ENCODE measurements around the gene TCEANC2. TPM values are rescaled to one million over a fixed set of nuclear protein-coding genes. Genes with fewer than 3 reads are reported as not detected.

TCEANC2 gene
- total RNA-seq, 2 experiments from 2014 or later, result 2.3 to 2.7 TPM

DNA sequence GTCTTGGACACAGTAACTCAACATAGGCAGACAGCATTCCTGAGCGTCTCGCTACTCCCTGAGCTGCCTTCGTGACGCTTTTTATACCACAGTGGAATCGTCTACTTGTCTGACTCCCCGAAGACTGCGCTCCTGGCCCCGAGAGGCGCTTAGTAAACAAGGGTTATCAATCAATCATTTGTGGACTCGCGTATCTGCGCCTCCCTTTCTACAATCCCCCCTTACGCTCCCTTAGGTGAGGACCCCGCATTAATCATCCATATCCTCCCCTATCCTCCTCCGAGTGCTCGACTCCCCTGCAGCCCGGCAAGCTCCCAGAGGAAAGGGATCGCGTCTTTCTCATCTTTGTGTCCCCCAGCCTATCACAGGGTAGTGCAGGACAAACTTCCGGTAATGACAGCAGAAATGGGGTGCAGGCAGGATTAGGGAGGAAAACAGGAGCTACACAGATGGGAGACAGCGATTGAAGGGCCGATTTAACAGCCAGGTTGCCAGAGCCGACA is 926 bp upstream of the TCEANC2 start:
- Mint-ChIP-seq H3K27me3 (no peaks in the 10 kb centered on the region), H3K9me3 (no peaks in the 10 kb centered on the region), H3K4me1 (ENCODE audit: low read depth) (peaks cover 45% of the 10 kb centered on the region), H3K4me3 (no peak overlapping the region), H3K36me3 (ENCODE audit: low read depth) (peaks cover 14% of the 10 kb centered on the region), H3K27ac (no peak overlapping the region)
- peak overlapping the region; percentile 89 for H3K4me3 ChIP-seq (ENCODE audit: low read length)
- DNase-seq, result peak in 11 of 14 experiments; percentile 2 to 66 (median 20)
- ChIA-PET CTCF (interaction anchor here (1.1 to 2.1 kb wide), 5 partner anchors 9 to 944 kb away, joined by 3 to 4 read pairs (median 4); no protein-coding TSS in a partner anchor), POLR2A (interaction anchor here (0.6 to 3.7 kb wide), 22 partner anchors 9 to 749 kb away, joined by 3 to 54 read pairs (median 4); partner anchors contain the start of genes CYB5RL, IFT25, LRRC42 and MRPL37)
- intact Hi-C loops (cut with DNase I, micrococcal nuclease), result loop anchor here (1.0 to 10.0 kb wide), 11 partner anchors 29 to 1685 kb away; partner anchors contain the start of genes SSBP3 (in 2 of the 2), CC2D1B (in 1 of the 2), CYB5RL (in 1 of the 2) and ECHDC2 (in 1 of the 2)
- peaks cover 4% of the 10 kb centered on the region for H3K36me3 ChIP-seq (ENCODE audit: insufficient read depth, low read length)
- no peaks in the 10 kb centered on the region for H3K27me3 ChIP-seq (ENCODE audit: control insufficient read depth in 1 of 2, insufficient read depth in 2 of 2, low read length in 2 of 2)
- H3K9me3 ChIP-seq (ENCODE audit: control insufficient read depth in 1 of 2, insufficient read depth in 1 of 2, low read length in 2 of 2), result no peaks in the 10 kb centered on the region
- TF ChIP-seq, protein P1, sequence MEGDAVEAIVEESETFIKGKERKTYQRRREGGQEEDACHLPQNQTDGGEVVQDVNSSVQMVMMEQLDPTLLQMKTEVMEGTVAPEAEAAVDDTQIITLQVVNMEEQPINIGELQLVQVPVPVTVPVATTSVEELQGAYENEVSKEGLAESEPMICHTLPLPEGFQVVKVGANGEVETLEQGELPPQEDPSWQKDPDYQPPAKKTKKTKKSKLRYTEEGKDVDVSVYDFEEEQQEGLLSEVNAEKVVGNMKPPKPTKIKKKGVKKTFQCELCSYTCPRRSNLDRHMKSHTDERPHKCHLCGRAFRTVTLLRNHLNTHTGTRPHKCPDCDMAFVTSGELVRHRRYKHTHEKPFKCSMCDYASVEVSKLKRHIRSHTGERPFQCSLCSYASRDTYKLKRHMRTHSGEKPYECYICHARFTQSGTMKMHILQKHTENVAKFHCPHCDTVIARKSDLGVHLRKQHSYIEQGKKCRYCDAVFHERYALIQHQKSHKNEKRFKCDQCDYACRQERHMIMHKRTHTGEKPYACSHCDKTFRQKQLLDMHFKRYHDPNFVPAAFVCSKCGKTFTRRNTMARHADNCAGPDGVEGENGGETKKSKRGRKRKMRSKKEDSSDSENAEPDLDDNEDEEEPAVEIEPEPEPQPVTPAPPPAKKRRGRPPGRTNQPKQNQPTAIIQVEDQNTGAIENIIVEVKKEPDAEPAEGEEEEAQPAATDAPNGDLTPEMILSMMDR (IDR thresholded peaks at IDR 0.05), result no peak
- peak overlapping the region; percentile 71 to 90 for H3K27ac ChIP-seq (ENCODE audit: low read depth in 1 of 2, low read length in 2 of 2)
- peaks cover 38% of the 10 kb centered on the region for H3K4me1 ChIP-seq (ENCODE audit: insufficient read depth, low read length)
- ATAC-seq (ENCODE audit: poor library complexity), result peak; percentile 13

DNA sequence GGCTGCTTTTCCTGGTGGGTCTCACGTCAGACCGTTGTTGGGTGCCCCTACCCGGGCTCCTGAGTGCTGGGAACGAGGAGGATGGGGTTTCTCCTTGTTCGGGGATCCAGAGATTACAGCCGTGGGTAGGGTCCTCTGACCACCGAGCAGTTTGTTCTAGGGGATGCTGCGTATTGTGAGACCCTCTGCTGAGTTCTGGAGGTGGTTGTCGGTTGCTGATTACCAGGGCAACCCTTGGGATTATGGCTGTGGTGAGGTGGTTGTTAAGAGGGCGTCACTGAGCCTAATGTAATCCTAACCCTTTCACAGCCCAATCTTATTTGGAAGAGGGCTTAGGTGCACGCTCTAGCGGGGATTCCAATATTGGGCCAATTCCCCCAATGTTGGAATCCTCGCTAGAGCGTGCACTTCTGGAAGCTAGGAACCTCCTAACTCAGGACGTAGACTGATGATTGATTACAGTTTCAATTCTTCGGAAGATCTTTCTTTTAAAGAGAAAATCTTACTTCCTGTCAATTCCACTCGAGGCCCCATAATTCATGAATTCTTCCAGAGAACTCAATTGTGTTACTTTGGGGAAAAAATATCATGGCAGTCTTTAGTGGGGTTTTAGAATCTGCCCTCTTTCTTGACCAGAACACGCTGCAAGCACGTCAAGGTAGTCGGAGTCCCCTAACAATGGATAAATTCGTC is 483 bp downstream of the TCEANC2 start:
- Histone ChIP-seq H3K4me1 (ENCODE audit: insufficient read depth, low read length) (peaks cover 34% of the 10 kb centered on the region), H3K4me3 (ENCODE audit: low read length) (peak overlapping the region; percentile 89), H3K27ac (ENCODE audit: low read depth in 1 of 2, low read length in 2 of 2) (peak overlapping the region; percentile 71 to 81), H3K27me3 (ENCODE audit: control insufficient read depth in 1 of 2, insufficient read depth in 2 of 2, low read length in 2 of 2) (no peaks in the 10 kb centered on the region), H3K9me3 (ENCODE audit: control insufficient read depth in 1 of 2, insufficient read depth in 1 of 2, low read length in 2 of 2) (no peaks in the 10 kb centered on the region), H3K36me3 (ENCODE audit: insufficient read depth, low read length) (peaks cover 4% of the 10 kb centered on the region)
- H3K4me3 Mint-ChIP-seq, result no peak overlapping the region
- POLR2A ChIA-PET, result interaction anchor here (1.0 to 3.7 kb wide), 14 partner anchors 8 to 711 kb away, joined by 3 to 54 read pairs (median 5); partner anchors contain the start of genes IFT25, LRRC42, NDC1 and PARS2
- TF ChIP-seq, protein P1 (IDR thresholded peaks at IDR 0.05), result no peak
- no peaks in the 10 kb centered on the region for H3K9me3 Mint-ChIP-seq
- no peak overlapping the region for H3K27ac Mint-ChIP-seq
- intact Hi-C loops (cut with DNase I, micrococcal nuclease), result loop anchor here (1.0 to 10.0 kb wide), 16 partner anchors 16 to 1687 kb away; partner anchors contain the start of genes SSBP3 (in 2 of the 2), TTC4 (in 2 of the 2), CC2D1B (in 1 of the 2) and CYB5RL (in 1 of the 2)
- peaks cover 16% of the 10 kb centered on the region for H3K36me3 Mint-ChIP-seq (ENCODE audit: low read depth)
- DNase-seq (no peak), ATAC-seq (ENCODE audit: poor library complexity) (no peak)
- H3K4me1 Mint-ChIP-seq (ENCODE audit: low read depth), result peaks cover 42% of the 10 kb centered on the region
- CTCF ChIA-PET, result interaction anchor here (1.1 to 1.4 kb wide), 2 partner anchors 17 to 95 kb away, joined by 3 to 4 read pairs; no protein-coding TSS in a partner anchor
- H3K27me3 Mint-ChIP-seq, result no peaks in the 10 kb centered on the region

- no peaks in the 10 kb centered on the region for H3K27me3 ChIP-seq (ENCODE audit: control insufficient read depth in 1 of 2, insufficient read depth in 2 of 2, low read length in 2 of 2)
- H3K36me3 ChIP-seq (ENCODE audit: insufficient read depth, low read length), result peaks cover 4% of the 10 kb centered on the region
- no peaks in the 10 kb centered on the region for H3K9me3 ChIP-seq (ENCODE audit: control insufficient read depth in 1 of 2, insufficient read depth in 1 of 2, low read length in 2 of 2)
- ChIA-PET CTCF (interaction anchor here (0.9 kb wide), 1 partner anchor 27 kb away, joined by 3 read pairs; no protein-coding TSS in a partner anchor), POLR2A (interaction anchor here (1.8 to 3.7 kb wide), 2 partner anchors 11 to 109 kb away, joined by 6 to 54 read pairs; partner anchors contain the start of genes IFT25 and LRRC42)
- intact Hi-C loops (cut with DNase I, micrococcal nuclease), result loop anchor here (1.0 to 10.0 kb wide), 10 partner anchors 148 to 1687 kb away; partner anchors contain the start of genes SSBP3 (in 2 of the 2), TTC4 (in 2 of the 2), CC2D1B (in 1 of the 2) and CYB5RL (in 1 of the 2)
- H3K27me3 Mint-ChIP-seq, result no peaks in the 10 kb centered on the region
- H3K4me1 ChIP-seq (ENCODE audit: insufficient read depth, low read length), result peaks cover 32% of the 10 kb centered on the region
- no peaks in the 10 kb centered on the region for H3K9me3 Mint-ChIP-seq
- H3K4me3 Mint-ChIP-seq, result no peak overlapping the region
- DNase-seq, result peak in 3 of 14 experiments; percentile 14 to 27 (median 23)
- peak overlapping the region in 1 of 2 donors; percentile 71 for H3K27ac ChIP-seq (ENCODE audit: low read depth in 1 of 2, low read length in 2 of 2)
- peaks cover 38% of the 10 kb centered on the region for H3K4me1 Mint-ChIP-seq (ENCODE audit: low read depth)
- H3K27ac Mint-ChIP-seq, result no peak overlapping the region
- H3K4me3 ChIP-seq (ENCODE audit: low read length), result peak overlapping the region; percentile 89
- peaks cover 16% of the 10 kb centered on the region for H3K36me3 Mint-ChIP-seq (ENCODE audit: low read depth)
- TF ChIP-seq, protein P1 (IDR thresholded peaks at IDR 0.05), result no peak
- ATAC-seq (ENCODE audit: poor library complexity), result no peak
Observed at GRCh38 chr1:54054438-54054749, 986 bp downstream of the TCEANC2 start.

All from CD4-positive, alpha-beta T cell (primary cell).